HCT116 (cell line): ENCODE results near the gene PVALEF. TPM values are rescaled to one million over a fixed set of nuclear protein-coding genes. Genes with fewer than 3 reads are reported as not detected.

Experiments used
- ATAC-seq: fragments of 200-7000 bp; cut with Tn5 transposase; 2 replicates; pipeline ENCODE4 v1.9.1; 2020; ENCODE audit warnings: mild to moderate bottlenecking, moderate library complexity
- Bru-seq: library from RNA; stranded (reverse); fragments of 400-500 nt; gene quantifications from one replicate; lab custom pipeline; 2021; lab: Mats Ljungman, UMichigan
- BruChase-seq, 2 experiments: library from RNA; stranded (reverse); fragments of 400-500 nt; gene quantifications; one replicate each; lab custom pipeline; 2021; lab: Mats Ljungman, UMichigan
- BruUV-seq: library from RNA; stranded (reverse); fragments of 400-500 nt; replicated peaks from 2 replicates; lab custom pipeline; 2021; lab: Mats Ljungman, UMichigan
- CTCF ChIA-PET: fragments of 300-600 bp; sonication (Branson Sonifier 250); formaldehyde crosslinking; loops from one replicate; lab custom pipeline; 2021; ENCODE audit warnings: antibody characterized with exemption; lab: Charles Lee
- POLR2A ChIA-PET: fragments of 300-600, 350-600 bp; sonication (Branson Sonifier 250); formaldehyde crosslinking; loops from one replicate; lab custom pipeline; 2021; ENCODE audit warnings: antibody characterized with exemption; lab: Charles Lee
- RAD21 ChIA-PET, 2 experiments: fragments of 300-600 bp; sonication (Branson Sonifier 250); formaldehyde crosslinking; loops; one replicate each; lab custom pipeline; 2023; ENCODE audit warnings: low total read pairs in 2 of 2; ENCODE audit not compliant: uncharacterized antibody in 2 of 2, unreplicated experiment in 2 of 2, low non-redundant PET in 1 of 2; lab: Charles Lee
- DNase-seq: peaks from one replicate; pipeline ENCODE4 v3.0.0-alpha.2; 2010; ENCODE audit warnings: low read depth, low spot score
- H2AFZ ChIP-seq: fragments of 200-600 bp; shearing (Covaris generic), sonication (generic); 2 replicates; pipeline ENCODE4 v1.6.1; 2017; ENCODE audit warnings: low read depth, mixed run types, mixed read lengths, antibody characterized with exemption, low read length; ENCODE audit not compliant: poor library complexity, severe bottlenecking
- H3K27ac ChIP-seq: 2 replicates; pipeline ENCODE4 v1.5.1; 2012; ENCODE audit warnings: low read depth, low read length
- H3K27me3 ChIP-seq: fragments of 200-600 bp; sonication (generic); 2 replicates; pipeline ENCODE4 v1.6.1; 2016; ENCODE audit warnings: mixed run types, low read length, mixed read lengths; ENCODE audit not compliant: insufficient read depth
- H3K36me3 ChIP-seq, 2 experiments: fragments of 200-500 bp in 1 of 2; fragments of 200-600 bp in 1 of 2; sonication (Bioruptor generic) in 1 of 2; sonication (generic) in 1 of 2; 2 replicates each; pipeline versions ENCODE4 v1.5.1 to v1.6.1; 2014 to 2016; ENCODE audit warnings: low read length in 2 of 2, inconsistent platforms in 1 of 2, mixed read lengths in 1 of 2, mixed run types in 1 of 2; ENCODE audit not compliant: insufficient read depth in 2 of 2, control insufficient read depth in 1 of 2
- H3K4me1 ChIP-seq, 2 experiments: fragments of 200-600 bp in 1 of 2; sonication (generic) in 1 of 2; 2 replicates each; pipeline versions ENCODE4 v1.5.1 to v1.6.1; 2012 to 2017; ENCODE audit warnings: low read length in 2 of 2, inconsistent platforms in 1 of 2, mild to moderate bottlenecking in 1 of 2, mixed read lengths in 1 of 2, mixed run types in 1 of 2, moderate library complexity in 1 of 2; ENCODE audit not compliant: insufficient read depth in 2 of 2, control insufficient read depth in 1 of 2
- H3K4me2 ChIP-seq: fragments of 200-600 bp; sonication (generic); 2 replicates; pipeline ENCODE4 v1.6.1; 2017; ENCODE audit warnings: mixed run types, low read length, mixed read lengths
- H3K4me3 ChIP-seq, 2 experiments: fragments of 200-600 bp in 1 of 2; sonication (generic) in 1 of 2; replicated peaks in 1 of 2; 2 replicates each; pipeline ENCODE4 v1.5.1; 2011 to 2016; ENCODE audit warnings: low read length in 2 of 2, control low read depth in 1 of 2, low read depth in 1 of 2, mild to moderate bottlenecking in 1 of 2, mixed read lengths in 1 of 2, mixed run types in 1 of 2
- H3K79me2 ChIP-seq: fragments of 200-600 bp; sonication (generic); 2 replicates; pipeline ENCODE4 v1.6.1; 2017; ENCODE audit warnings: mild to moderate bottlenecking, mixed run types, low read length, moderate library complexity, mixed read lengths; ENCODE audit not compliant: insufficient read depth
- H3K9ac ChIP-seq: fragments of 200-600 bp; sonication (generic); 2 replicates; pipeline ENCODE4 v1.6.1; 2016; ENCODE audit warnings: low read length, mixed read lengths
- H3K9me2 ChIP-seq: fragments of 200-600 bp; sonication (generic), shearing (Covaris generic); 2 replicates; pipeline ENCODE4 v1.6.1; 2017; ENCODE audit warnings: mixed run types, mild to moderate bottlenecking, moderate library complexity; ENCODE audit not compliant: insufficient read depth
- H3K9me3 ChIP-seq, 2 experiments: fragments of 200-500 bp in 1 of 2; fragments of 200-600 bp in 1 of 2; sonication (Bioruptor generic) in 1 of 2; sonication (generic) in 1 of 2; 2 replicates each; pipeline ENCODE4 v1.6.1; 2014 to 2017; ENCODE audit warnings: low read length in 2 of 2, mixed read lengths in 2 of 2, inconsistent platforms in 1 of 2, low read depth in 1 of 2, mild to moderate bottlenecking in 1 of 2, mixed run types in 1 of 2, moderate library complexity in 1 of 2; ENCODE audit not compliant: control insufficient read depth in 1 of 2, insufficient read depth in 1 of 2
- H4K20me1 ChIP-seq: fragments of 200-600 bp; sonication (generic), shearing (Covaris generic); 2 replicates; pipeline ENCODE4 v1.6.1; 2017; ENCODE audit warnings: mixed run types, mild to moderate bottlenecking, moderate library complexity; ENCODE audit not compliant: insufficient read depth
- ATF3 ChIP-seq: IDR thresholded peaks from 2 replicates; pipeline ENCODE4 v1.6.1; 2012
- CBX3 ChIP-seq: IDR thresholded peaks from 2 replicates; pipeline ENCODE4 v1.6.1; 2012; ENCODE audit warnings: low read depth
- CEBPB ChIP-seq: IDR thresholded peaks from 2 replicates; pipeline ENCODE4 v1.6.1; 2012; ENCODE audit warnings: low read depth
- EGR1 ChIP-seq: IDR thresholded peaks from 2 replicates; pipeline ENCODE4 v1.6.1; 2012; ENCODE audit warnings: low read depth
- EZH2phosphoT487 ChIP-seq: fragments of 200-600 bp; IDR thresholded peaks from 2 replicates; pipeline ENCODE4 v1.6.1; 2018; ENCODE audit warnings: antibody characterized with exemption, borderline replicate concordance
- JUND ChIP-seq: IDR thresholded peaks from 2 replicates; pipeline ENCODE4 v1.6.1; 2012
- POLR2AphosphoS5 ChIP-seq: IDR thresholded peaks from 2 replicates; pipeline ENCODE4 v1.6.1; 2011; ENCODE audit warnings: mild to moderate bottlenecking, low read depth, low read length, moderate library complexity
- RAD21 ChIP-seq: IDR thresholded peaks from 2 replicates; pipeline ENCODE4 v1.6.1; 2012; ENCODE audit warnings: low read depth, mild to moderate bottlenecking
- SIN3A ChIP-seq: IDR thresholded peaks from 2 replicates; pipeline ENCODE4 v1.6.1; 2012; ENCODE audit warnings: low read depth
- SRF ChIP-seq: IDR thresholded peaks from 2 replicates; pipeline ENCODE4 v1.6.1; 2012; ENCODE audit warnings: low read depth
- intact Hi-C: fragments of 100-400 bp; cut with micrococcal nuclease; formaldehyde crosslinking; loops from 2 replicates; pipeline ENCODE4 v1.10.0; 2022
- long read RNA-seq: library from polyadenylated mRNA; unstranded; transcript quantifications from one replicate; pipeline ENCODE4 v2.0.0, GENCODE V29; 2021; ENCODE audit not compliant: unreplicated experiment
- polyA plus RNA-seq: library from polyadenylated mRNA; unstranded; fragments of >200 nt; gene quantifications from 2 replicates; pipeline ENCODE4 v1.2.1, GENCODE V29; 2012; ENCODE audit warnings: missing spikeins
- total RNA-seq: library from RNA; stranded (reverse); gene quantifications from one replicate; pipeline ENCODE4 v1.2.1, GENCODE V29; 2021; ENCODE audit not compliant: unreplicated experiment

PVALEF gene
- total RNA-seq (not detected), Bru-seq, nascent RNA (not detected), BruChase-seq, experiment 1, labeled RNA remaining after a 6-hour chase (not detected), BruChase-seq, experiment 2, labeled RNA remaining after a 2-hour chase (not detected)
- polyA plus RNA-seq = 0.04 TPM in 1 of 2 replicates, not detected in the other
- long read RNA-seq = 0 reads

DNA sequence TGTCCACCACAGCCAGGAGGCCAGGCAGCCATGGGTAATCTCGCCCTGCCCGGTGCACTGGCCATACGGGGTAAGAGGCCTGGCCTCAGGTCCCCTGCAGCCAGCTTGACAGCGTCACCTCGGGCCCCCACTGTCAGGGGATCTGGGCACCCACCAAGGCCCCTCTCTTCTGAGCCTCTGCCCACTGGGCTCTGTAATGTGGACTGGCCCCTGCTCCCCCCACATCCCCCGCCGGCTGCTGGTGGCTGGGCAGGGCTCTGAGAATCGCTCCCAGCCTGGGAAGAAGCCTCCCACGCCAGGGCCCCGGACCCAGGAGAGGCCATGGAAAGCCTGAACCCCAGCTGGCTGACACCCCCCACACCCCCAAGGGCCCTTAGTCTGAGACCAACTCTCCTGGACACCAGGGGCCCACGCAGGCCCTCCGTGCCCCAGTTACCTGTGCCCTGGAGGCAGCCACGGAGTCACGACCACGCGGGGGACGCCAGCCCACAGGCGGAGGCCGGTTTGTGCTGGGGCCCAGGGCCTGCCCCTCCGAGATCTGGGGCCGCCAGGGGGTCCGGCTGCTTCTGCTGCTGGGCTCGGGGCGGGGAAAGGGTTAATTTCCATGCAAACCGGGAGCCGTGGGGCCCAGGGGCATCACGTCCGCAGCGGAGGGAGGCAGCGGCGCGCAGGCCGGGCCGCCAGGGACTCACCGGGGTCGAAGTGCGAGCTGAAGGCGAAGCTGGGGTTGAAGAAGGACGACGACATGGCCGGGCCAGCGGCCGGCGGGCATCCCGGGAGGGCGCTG lies at the start of gene PVALEF:
TSS of gene PVALEF (plus strand) at position 262 of the 787 bp plus-strand sequence. CDS start 15,720 bp downstream, outside the sequence.
- no peaks in the 10 kb centered on the region for H3K27me3 ChIP-seq
- intact Hi-C loops = no loop called here
- no peaks in the 10 kb centered on the region for H3K9me2 ChIP-seq
- H3K4me1 ChIP-seq = no peaks in the 10 kb centered on the region
- DNase-seq = no peak
- H2AFZ ChIP-seq = no peak within 1 kb of the TSS
- ChIA-PET RAD21 (no interaction called here), POLR2A (no interaction called here), CTCF (no interaction called here)
- H3K9ac ChIP-seq = no peak within 1 kb of the TSS
- no peaks in the 10 kb centered on the region for H3K79me2 ChIP-seq
- H3K4me3 ChIP-seq = no peak within 1 kb of the TSS
- H3K36me3 ChIP-seq = no peaks in the 10 kb centered on the region
- BruUV-seq = no TSS peak
- H3K9me3 ChIP-seq = no peaks in the 10 kb centered on the region
- H4K20me1 ChIP-seq = no peaks in the 10 kb centered on the region
- ATAC-seq = no peak
- H3K4me2 ChIP-seq = no peak within 1 kb of the TSS
- TF ChIP-seq SIN3A (no peak), SRF (no peak), CEBPB (no peak), CBX3 (no peak), JUND (no peak), RAD21 (no peak), ATF3 (no peak), EGR1 (no peak), POLR2AphosphoS5 (no peak), EZH2phosphoT487 (no peak)
- H3K27ac ChIP-seq = no peak within 1 kb of the TSS; the same call in 1 of the 2 replicates
